ENCODE results near the gene LRRC72.

GRCh38 chr7:16561943-16562342, 35.3 kb downstream of the LRRC72 start:
- TF ChIP-seq POLR2A (IDR thresholded peaks at IDR 0.05), result no peak
- TF ChIP-seq CTCF (IDR thresholded peaks at IDR 0.05), result no peak
